Left kidney (tissue), 2 donors: Measurements from ENCODE around the gene AMMECR1. TPM values are rescaled to one million over a fixed set of nuclear protein-coding genes. Genes with fewer than 3 reads are reported as not detected.

Experiments
- DNase-seq: peaks from one replicate; pipeline ENCODE4 v3.0.0-alpha.2; 2013
- polyA plus RNA-seq: library from polyadenylated mRNA; unstranded; fragments of 120-200 nt; gene quantifications from one replicate; pipeline ENCODE4 v1.2.1, GENCODE V29; 2013; ENCODE audit not compliant: insufficient read length

The AMMECR1 gene
- polyA plus RNA-seq, 1 donor = 21.0 TPM

- DNase-seq = no peak
Measured at GRCh38 chrX:110212299-110212698, 105.6 kb downstream of the AMMECR1 start.

- DNase-seq = no peak
Measured at GRCh38 chrX:110211340-110211739, 106.5 kb downstream of the AMMECR1 start.

- no peak for DNase-seq
Measured at GRCh38 chrX:110210417-110211139, 107.3 kb downstream of the AMMECR1 start.

GRCh38 chrX:110208092-110208491 lies 109.8 kb downstream of the AMMECR1 start:
- no peak for DNase-seq

- no peak for DNase-seq
Measured at GRCh38 chrX:110204986-110205385, 112.9 kb downstream of the AMMECR1 start.

- no peak for DNase-seq
Measured at GRCh38 chrX:110201799-110202198, 116.1 kb downstream of the AMMECR1 start.

GRCh38 chrX:110194977-110195376 lies 122.9 kb downstream of the AMMECR1 start:
- DNase-seq = no peak

GRCh38 chrX:110192516-110192915 lies 125.4 kb downstream of the AMMECR1 start:
- no peak for DNase-seq

GRCh38 chrX:110188701-110189558 lies 129.0 kb downstream of the AMMECR1 start:
- DNase-seq = no peak

GRCh38 chrX:110183314-110183713 lies 134.6 kb downstream of the AMMECR1 start:
- DNase-seq = no peak

GRCh38 chrX:110182865-110183264 lies 135.0 kb downstream of the AMMECR1 start:
- no peak for DNase-seq

- no peak for DNase-seq
Measured at GRCh38 chrX:110182362-110182761, 135.5 kb downstream of the AMMECR1 start.

- no peak for DNase-seq
Measured at GRCh38 chrX:110181459-110182137, 136.3 kb downstream of the AMMECR1 start.

GRCh38 chrX:110180928-110181310 lies 137.0 kb downstream of the AMMECR1 start:
- DNase-seq = no peak

- no peak for DNase-seq
Measured at GRCh38 chrX:110180176-110180927, 137.5 kb downstream of the AMMECR1 start.

- DNase-seq = no peak
Measured at GRCh38 chrX:110178179-110178865, 139.6 kb downstream of the AMMECR1 start.

- DNase-seq = no peak
Measured at GRCh38 chrX:110175696-110176095, 142.2 kb downstream of the AMMECR1 start.

- DNase-seq = no peak
Measured at GRCh38 chrX:110175146-110175545, 142.7 kb downstream of the AMMECR1 start.

- DNase-seq = no peak
Measured at GRCh38 chrX:110173192-110174175, 144.4 kb downstream of the AMMECR1 start.

- no peak for DNase-seq
Measured at GRCh38 chrX:110172215-110172614, 145.7 kb downstream of the AMMECR1 start.
